ENCODE results near the gene NUFIP1. TPM values are rescaled to one million over a fixed set of nuclear protein-coding genes. Genes with fewer than 3 reads are reported as not detected.

NUFIP1 gene
- 6.3 TPM for total RNA-seq

GRCh38 chr13:44989071-44989889, at the start of gene NUFIP1, which contains the start of gene GPALPP1:
NUFIP1 (minus strand) TSS chr13:44989471; CDS start chr13:44989436, 35 bp downstream.
GPALPP1 (plus strand) TSS chr13:44989538; CDS start chr13:44989655, 117 bp downstream.

Small RNAs within 50 kb of the gene (small RNA-seq; reads per million reads assigned to genes)
- gene RN7SL49P (ENCODE audit: low replicate concordance) = not detected

Other genes starting within 250 kb of the NUFIP1 start
- gene GPALPP1, start 67 bp upstream of the NUFIP1 start, total RNA-seq = 59.5 TPM
- gene GTF2F2, start 131.0 kb upstream of the NUFIP1 start, total RNA-seq = 25.7 TPM
- gene KCTD4, start 211.6 kb upstream of the NUFIP1 start, total RNA-seq = 0.94 TPM

All from parietal lobe (tissue), 2 donors.